Medulla oblongata (tissue), 1 donor: ENCODE measurements around the gene PHYKPL.

Source experiments
- DNase-seq: peaks from one replicate; pipeline ENCODE4 v3.0.0-alpha.2; 2015; ENCODE audit errors: extremely low spot score

Gene PHYKPL

DNA sequence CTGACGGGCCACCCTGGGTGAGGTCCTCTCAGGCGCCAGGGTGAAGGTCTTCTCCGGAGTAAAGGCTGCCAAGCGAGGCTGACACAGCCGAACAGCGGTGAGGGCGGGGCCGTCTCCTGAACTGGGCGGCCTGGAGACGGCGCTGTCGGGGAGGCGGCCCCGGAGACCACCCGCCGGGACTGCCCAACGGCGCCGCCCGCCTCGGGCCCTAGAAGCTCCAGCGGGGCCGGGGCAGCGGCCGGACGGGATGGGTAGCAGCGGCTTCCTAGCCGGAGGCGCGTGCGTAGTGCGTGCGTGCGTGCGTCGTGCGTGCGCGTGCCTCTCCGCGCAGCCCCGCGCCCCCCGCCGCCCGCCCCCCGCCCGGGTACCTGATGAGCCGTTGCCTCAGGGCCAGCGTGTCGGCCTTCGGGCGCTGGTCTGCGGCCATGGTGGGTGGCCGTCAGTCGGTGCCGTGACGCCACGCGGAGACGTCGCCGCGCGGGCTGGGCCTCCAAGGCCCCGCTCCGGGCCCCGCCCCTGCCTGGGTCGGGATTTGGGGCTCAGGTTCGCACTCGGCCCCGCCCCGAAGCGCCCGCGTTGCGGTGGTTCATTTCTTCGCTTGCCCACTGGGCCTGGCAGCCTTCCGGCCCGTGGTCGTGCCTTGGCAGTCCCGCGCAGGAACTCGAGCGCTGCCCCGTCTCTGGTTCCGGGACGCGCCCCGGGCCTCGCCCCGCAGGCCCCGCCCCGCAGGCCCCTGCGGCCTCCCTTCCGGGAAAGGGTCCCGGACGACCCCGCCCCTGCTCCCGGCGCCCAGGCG is at the start of gene PHYKPL:
PHYKPL (minus strand) TSS at position 679 of the 796 bp plus-strand sequence; CDS start at position 427, 252 bp downstream.
- DNase-seq = peak; percentile 55

- DNase-seq = no peak
Observed at GRCh38 chr5:178282391-178282790, 49.8 kb upstream of the PHYKPL start.

DNA sequence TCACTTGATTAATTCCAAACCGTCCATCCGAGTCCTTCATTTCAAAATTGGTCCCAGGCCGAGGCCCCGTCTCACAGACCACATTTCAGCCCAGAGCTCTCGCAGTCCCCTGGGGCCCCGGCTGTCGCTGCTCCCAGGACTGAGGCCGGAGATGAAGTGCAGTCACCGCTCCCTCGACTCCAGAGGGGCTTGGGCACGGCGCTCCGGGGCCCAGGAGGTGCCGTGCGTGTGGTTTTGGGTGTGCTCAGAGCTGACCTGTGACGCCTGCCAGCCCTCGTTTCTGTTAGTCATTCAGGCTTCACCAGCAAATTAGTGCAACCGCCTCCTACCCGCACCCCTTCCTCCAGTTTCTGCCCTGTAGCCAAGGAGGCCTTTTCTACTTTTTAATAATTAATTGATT is 48.7 kb upstream of the PHYKPL start:
- DNase-seq = no peak

DNA sequence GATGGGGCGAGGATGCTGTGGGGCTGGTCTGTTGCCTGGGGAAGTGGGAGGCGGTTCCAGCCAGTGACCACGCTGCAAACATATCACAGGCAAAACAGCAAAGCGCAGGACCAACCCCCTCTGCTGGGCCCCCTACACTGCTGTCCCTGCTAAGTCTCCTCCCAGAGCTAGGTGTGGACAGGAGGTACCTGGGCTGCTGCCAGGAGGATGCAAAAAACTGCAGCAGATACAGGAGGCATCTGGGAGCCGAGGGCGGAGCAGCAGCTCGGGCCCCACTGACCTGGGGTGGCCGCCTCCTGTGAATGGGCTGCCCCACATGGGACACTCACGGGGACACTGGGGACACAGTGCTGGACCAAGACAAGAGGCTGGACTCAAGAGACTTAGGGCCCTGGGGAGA is 48.0 kb upstream of the PHYKPL start:
- no peak for DNase-seq

DNA sequence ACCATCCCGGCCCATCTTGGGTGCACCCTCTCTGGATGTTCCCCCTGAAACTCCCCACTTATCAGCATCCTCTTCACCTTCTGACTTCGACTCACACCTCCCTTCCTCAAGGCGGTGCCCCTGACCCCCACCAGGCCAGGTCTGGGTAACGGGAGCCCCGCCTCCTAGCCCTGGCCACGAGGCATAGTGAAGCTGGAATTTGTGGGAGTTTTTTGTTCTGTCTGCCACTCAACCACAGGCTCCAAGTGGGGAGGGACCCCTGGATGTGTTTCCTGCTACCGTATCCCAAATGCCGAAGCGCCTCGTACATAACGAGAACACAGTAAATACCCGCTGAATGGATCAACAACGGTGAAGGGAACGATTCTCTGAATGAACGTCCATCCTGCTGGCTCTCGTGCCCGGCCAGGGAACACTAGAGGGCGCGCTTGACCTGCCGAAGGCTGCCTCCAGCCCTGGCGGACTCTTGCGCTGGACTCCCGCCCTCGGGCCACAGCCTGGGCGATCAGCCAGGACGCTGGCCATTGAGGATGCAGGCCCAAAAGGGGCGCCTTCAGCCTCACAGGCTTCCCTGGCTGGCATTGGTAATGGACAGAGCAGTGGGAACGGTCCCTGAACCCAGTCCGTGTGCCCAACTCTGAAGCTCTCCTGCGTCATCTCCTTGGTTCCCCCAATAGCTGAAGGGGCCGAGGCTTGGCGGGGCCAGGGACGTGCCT is 47.3 kb upstream of the PHYKPL start:
- DNase-seq = peak; percentile 94

GRCh38 chr5:178279026-178279722 is 46.6 kb upstream of the PHYKPL start:
- DNase-seq = no peak

DNA sequence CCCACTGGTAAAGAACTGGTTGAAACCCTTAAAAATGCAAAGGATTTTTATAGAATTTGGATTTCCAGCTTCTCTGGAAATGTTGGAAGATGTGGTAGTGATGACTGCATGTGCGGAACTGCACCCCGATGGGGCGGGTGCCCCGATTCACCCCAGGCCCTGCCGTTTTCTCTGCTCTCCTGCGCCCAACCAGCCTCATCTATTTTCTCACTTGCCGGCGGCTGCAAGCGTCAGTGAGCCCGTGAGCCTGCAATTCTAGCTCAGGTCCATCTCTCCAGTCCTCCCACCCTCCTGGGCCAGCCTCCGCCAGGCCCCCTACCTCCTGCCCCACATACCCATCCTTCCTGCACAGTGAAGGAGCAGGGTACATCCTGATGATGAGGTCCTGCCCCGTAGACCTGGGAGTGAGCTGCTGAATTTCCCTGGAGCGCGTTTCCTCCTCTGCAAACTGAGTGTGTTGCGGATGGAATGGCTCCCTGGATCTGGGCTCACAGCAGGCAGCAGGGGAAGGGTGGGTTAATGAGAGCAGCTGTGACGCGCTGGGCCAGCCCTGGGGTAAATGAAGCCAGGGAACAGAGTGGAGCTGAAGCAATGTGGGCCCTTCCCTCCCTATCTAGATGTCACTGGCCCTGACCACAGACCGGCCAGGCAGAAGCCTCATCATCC is 45.9 kb upstream of the PHYKPL start:
- DNase-seq = no peak

- no peak for DNase-seq
Observed at GRCh38 chr5:178277866-178278265, 45.3 kb upstream of the PHYKPL start.

DNA sequence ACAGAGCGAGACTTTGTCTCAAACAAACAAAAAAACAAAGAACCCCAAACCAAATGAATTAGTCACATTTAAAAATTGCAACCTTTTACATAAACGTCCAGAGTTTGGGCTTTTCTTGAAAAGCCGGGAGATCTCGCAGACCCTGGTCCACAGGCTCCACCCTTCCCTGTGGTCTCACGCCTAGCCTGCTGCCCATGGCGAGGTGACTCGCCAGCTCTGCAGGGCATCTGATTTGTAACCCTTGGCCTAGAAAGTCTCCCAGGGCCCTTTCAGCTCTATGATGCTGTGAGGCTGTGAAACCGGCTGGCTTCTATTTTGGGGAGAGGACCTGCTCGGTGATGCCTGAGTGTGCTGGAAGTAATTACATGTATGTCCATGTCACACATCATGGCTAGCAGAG is 44.7 kb upstream of the PHYKPL start:
- DNase-seq = no peak

- DNase-seq = no peak
Observed at GRCh38 chr5:178274781-178275537, 42.4 kb upstream of the PHYKPL start.

DNA sequence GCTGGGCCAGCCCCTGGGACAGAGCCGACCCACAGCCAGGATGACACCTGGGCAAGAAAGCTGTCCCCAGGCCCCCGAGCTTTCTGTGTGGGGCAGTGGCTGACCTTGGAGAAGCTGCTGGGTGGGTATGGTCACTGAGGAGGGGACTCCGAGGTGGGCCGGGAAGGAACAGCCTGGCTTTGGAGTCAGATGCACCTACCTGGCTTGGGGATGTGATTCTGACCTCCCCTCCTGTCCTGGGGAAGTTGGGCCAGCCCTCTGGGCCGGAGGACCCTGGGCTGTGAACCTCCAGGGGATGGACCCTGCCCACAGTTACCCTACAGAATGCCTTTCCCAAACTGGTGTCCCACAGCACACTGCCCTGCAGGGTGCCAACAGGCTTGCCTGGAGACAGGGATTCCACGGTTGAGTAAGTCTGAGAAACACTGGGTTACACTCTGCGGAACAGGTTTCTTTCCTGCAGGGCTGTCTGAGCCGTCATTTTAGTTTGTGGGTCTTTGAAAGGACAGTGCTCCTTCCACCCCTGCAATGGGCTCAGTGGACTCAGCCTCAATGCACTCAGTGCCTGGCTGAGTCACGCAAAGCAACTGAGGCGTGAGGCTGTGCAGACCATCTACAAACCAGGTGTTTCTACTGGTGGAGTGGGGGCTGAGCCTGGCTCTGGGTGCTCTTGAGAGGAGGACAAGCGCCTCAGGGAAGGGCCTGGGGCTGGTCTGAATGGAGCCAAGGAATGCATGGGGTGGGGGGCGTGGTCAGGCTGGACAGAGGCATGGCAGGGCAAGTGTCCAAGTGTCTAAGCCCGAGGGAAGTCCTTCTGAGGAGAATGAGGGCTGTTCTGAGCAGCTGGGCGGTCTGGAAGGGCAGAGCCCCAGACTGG is 41.3 kb upstream of the PHYKPL start:
- DNase-seq = no peak

- DNase-seq = no peak
Observed at GRCh38 chr5:178273041-178273440, 40.4 kb upstream of the PHYKPL start.

- no peak for DNase-seq
Observed at GRCh38 chr5:178272591-178272990, 40.0 kb upstream of the PHYKPL start.

DNA sequence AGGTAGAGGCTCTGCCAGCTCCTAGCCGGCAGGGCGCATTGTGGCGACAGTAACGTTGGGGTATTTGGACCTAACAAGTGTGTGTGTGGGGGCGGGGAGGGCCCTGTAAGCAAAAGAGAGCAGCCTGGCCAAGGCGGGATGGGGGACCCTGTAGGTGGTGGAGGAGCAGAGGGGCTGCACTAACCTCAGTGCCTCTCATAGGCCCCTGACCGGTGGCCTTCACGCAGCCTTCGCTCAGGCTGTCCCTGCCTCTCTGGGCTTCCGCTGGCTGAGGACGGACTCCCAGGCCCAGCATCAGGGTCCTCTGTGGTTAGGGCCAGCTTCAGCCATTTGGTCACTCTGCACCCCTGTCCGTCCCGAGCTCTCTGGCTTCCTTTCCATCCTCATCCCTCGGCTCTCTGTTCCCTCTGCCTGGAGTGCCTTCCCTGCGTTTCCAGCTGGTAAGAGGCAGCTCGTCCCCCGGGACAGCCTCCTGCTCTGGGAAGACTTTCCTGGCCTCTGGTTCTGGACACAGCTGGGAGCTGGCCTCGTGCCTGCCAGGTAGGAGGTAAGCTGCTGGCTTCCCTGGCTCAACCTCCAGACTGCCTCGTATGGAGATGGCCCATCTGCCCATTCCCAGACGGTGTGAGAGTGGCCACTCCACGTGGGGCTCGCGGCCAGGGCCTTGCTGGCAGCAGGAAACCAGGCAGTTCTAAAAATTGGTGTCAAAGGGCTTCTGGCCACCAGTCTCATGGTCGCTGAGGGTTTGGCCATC is 39.3 kb upstream of the PHYKPL start:
- no peak for DNase-seq

DNA sequence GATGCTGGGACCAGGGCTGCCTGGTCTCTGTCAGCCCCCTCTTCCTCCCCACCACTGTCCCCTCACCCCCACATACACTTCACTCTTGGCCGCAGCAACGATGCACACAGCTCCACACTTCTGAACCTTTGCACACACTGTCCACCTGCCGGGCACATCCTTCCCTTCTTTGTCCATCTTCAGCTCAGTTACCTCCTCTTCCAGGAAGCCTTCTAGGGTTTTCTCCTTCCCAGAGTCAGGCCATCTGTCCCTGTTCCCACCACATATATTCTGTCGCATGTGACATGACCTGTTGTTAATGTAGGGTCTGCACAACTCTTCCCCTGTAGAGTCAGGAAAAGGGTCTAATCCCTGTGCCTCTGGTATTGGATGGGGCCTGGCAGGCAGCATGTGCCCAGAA is 38.6 kb upstream of the PHYKPL start:
- DNase-seq = no peak

DNA sequence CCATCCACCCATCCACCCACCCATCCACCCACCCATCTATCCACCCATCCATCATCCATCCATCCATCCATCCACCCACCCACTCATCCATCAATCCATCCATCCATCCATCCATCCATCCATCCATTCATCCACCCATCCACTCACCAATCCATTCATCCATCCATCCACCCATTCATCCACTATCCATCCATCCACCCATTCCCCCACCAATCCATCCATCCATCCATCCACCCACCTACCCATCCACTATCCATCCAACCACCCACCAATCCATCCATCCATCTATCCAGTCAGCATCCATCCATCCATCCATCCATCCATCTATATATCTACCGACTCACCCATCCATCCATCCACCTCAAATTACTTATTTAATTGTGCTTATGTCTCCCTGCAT is 36.9 kb upstream of the PHYKPL start:
- DNase-seq = no peak

GRCh38 chr5:178267876-178268275 is 35.3 kb upstream of the PHYKPL start:
- DNase-seq = no peak

- no peak for DNase-seq
Observed at GRCh38 chr5:178267245-178267644, 34.6 kb upstream of the PHYKPL start.

DNA sequence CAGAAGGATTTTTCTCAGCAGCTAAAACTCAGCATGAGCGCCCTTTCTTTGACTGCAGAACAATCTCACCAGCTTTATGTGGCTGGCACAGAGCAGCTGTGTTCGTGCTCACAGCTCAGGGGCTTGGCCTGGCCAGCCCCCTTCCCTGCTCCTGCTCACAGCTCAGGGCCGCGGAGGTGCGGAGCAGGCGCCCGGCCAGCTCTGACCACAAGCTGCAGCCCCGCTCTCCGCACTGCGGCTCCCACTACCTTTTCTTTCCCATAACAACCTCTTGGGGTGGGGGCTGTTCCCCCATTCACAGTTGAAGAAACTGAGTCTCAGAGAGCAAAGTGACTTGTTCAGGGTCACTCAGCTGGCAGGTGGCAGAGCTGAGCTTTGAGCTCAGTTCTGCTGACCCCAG is 34.0 kb upstream of the PHYKPL start:
- DNase-seq = no peak

GRCh38 chr5:178265746-178266145 is 33.1 kb upstream of the PHYKPL start:
- no peak for DNase-seq
